ENCODE measurements around the gene ZNF385B.

Gene ZNF385B

GRCh38 chr2:179606141-179606540 lies 255.3 kb downstream of the ZNF385B start:
- TF ChIP-seq GATA2 (IDR thresholded peaks at IDR 0.05; ENCODE audit: low read depth, low read length) (no peak), GATA3 (IDR thresholded peaks at IDR 0.05; ENCODE audit: low read depth, low read length) (no peak)

- TF ChIP-seq GATA3 (IDR thresholded peaks at IDR 0.05; ENCODE audit: low read depth, low read length) = no peak
- TF ChIP-seq GATA2 (IDR thresholded peaks at IDR 0.05; ENCODE audit: low read depth, low read length) = no peak
Observed at GRCh38 chr2:179605341-179605740, 256.1 kb downstream of the ZNF385B start.

GRCh38 chr2:179604598-179604997 lies 256.8 kb downstream of the ZNF385B start:
- TF ChIP-seq GATA2 (IDR thresholded peaks at IDR 0.05; ENCODE audit: low read depth, low read length) = no peak
- TF ChIP-seq GATA3 (IDR thresholded peaks at IDR 0.05; ENCODE audit: low read depth, low read length) = no peak

- TF ChIP-seq GATA2 (IDR thresholded peaks at IDR 0.05; ENCODE audit: low read depth, low read length) (no peak), GATA3 (IDR thresholded peaks at IDR 0.05; ENCODE audit: low read depth, low read length) (no peak)
Observed at GRCh38 chr2:179602452-179602851, 259.0 kb downstream of the ZNF385B start.

GRCh38 chr2:179596018-179596417 lies 265.4 kb downstream of the ZNF385B start:
- TF ChIP-seq GATA3 (IDR thresholded peaks at IDR 0.05; ENCODE audit: low read depth, low read length) (no peak), GATA2 (IDR thresholded peaks at IDR 0.05; ENCODE audit: low read depth, low read length) (no peak)

- TF ChIP-seq GATA2 (IDR thresholded peaks at IDR 0.05; ENCODE audit: low read depth, low read length) (no peak), GATA3 (IDR thresholded peaks at IDR 0.05; ENCODE audit: low read depth, low read length) (no peak)
Observed at GRCh38 chr2:179595284-179595683, 266.1 kb downstream of the ZNF385B start.

GRCh38 chr2:179594268-179595112 lies 266.9 kb downstream of the ZNF385B start:
- no peak for TF ChIP-seq GATA2 (IDR thresholded peaks at IDR 0.05; ENCODE audit: low read depth, low read length)
- TF ChIP-seq GATA3 (IDR thresholded peaks at IDR 0.05; ENCODE audit: low read depth, low read length) = no peak

GRCh38 chr2:179593323-179593722 lies 268.1 kb downstream of the ZNF385B start:
- TF ChIP-seq GATA3 (IDR thresholded peaks at IDR 0.05; ENCODE audit: low read depth, low read length) (no peak), GATA2 (IDR thresholded peaks at IDR 0.05; ENCODE audit: low read depth, low read length) (no peak)

- TF ChIP-seq GATA2 (IDR thresholded peaks at IDR 0.05; ENCODE audit: low read depth, low read length) (no peak), GATA3 (IDR thresholded peaks at IDR 0.05; ENCODE audit: low read depth, low read length) (no peak)
Observed at GRCh38 chr2:179592167-179592936, 269.1 kb downstream of the ZNF385B start.

GRCh38 chr2:179591690-179592089 lies 269.7 kb downstream of the ZNF385B start:
- TF ChIP-seq GATA3 (IDR thresholded peaks at IDR 0.05; ENCODE audit: low read depth, low read length) (no peak), GATA2 (IDR thresholded peaks at IDR 0.05; ENCODE audit: low read depth, low read length) (no peak)

GRCh38 chr2:179588486-179589145 lies 272.8 kb downstream of the ZNF385B start:
- TF ChIP-seq GATA3 (IDR thresholded peaks at IDR 0.05; ENCODE audit: low read depth, low read length) = no peak
- TF ChIP-seq GATA2 (IDR thresholded peaks at IDR 0.05; ENCODE audit: low read depth, low read length) = no peak

- no peak for TF ChIP-seq GATA2 (IDR thresholded peaks at IDR 0.05; ENCODE audit: low read depth, low read length)
- TF ChIP-seq GATA3 (IDR thresholded peaks at IDR 0.05; ENCODE audit: low read depth, low read length) = no peak
Observed at GRCh38 chr2:179584760-179585159, 276.7 kb downstream of the ZNF385B start.

- no peak for TF ChIP-seq GATA2 (IDR thresholded peaks at IDR 0.05; ENCODE audit: low read depth, low read length)
- no peak for TF ChIP-seq GATA3 (IDR thresholded peaks at IDR 0.05; ENCODE audit: low read depth, low read length)
Observed at GRCh38 chr2:179581605-179582004, 279.8 kb downstream of the ZNF385B start.
